ACC112 (cell line): ENCODE data around the gene TGFBR3L.
A peak's percentile ranks its signal among the peaks of the same experiment; 100 is the strongest.

Experiments used
- H2AFZ ChIP-seq: fragments of 200-600 bp; sonication (generic); one replicate; pipeline ENCODE4 v1.6.0; 2017; ENCODE audit warnings: antibody characterized with exemption, low read length; ENCODE audit not compliant: unreplicated experiment
- H3K27ac ChIP-seq: fragments of 200-600 bp; sonication (generic); 2 replicates; pipeline ENCODE4 v1.5.1; 2014; ENCODE audit warnings: low read depth, mild to moderate bottlenecking, antibody characterized with exemption, low read length, moderate library complexity
- H3K27me3 ChIP-seq: fragments of 200-600 bp; sonication (generic); 2 replicates; pipeline ENCODE4 v1.6.1; 2014; ENCODE audit warnings: mild to moderate bottlenecking, antibody characterized with exemption, low read length, moderate library complexity, mixed read lengths; ENCODE audit not compliant: insufficient read depth
- H3K36me3 ChIP-seq: fragments of 200-600 bp; sonication (generic); 2 replicates; pipeline ENCODE4 v1.6.1; 2016; ENCODE audit warnings: mild to moderate bottlenecking, antibody characterized with exemption, low read length, moderate library complexity, mixed read lengths; ENCODE audit not compliant: insufficient read depth
- H3K4me1 ChIP-seq: fragments of 200-600 bp; sonication (generic); one replicate; pipeline ENCODE4 v1.6.1; 2016; ENCODE audit warnings: low read length, mixed read lengths; ENCODE audit not compliant: insufficient read depth, unreplicated experiment, control insufficient read depth
- H3K4me3 ChIP-seq: fragments of 200-600 bp; sonication (generic); 2 replicates; pipeline ENCODE4 v1.5.1; 2014; ENCODE audit warnings: mild to moderate bottlenecking, low read depth, low read length
- H3K79me2 ChIP-seq: fragments of 200-600 bp; sonication (generic); one replicate; pipeline ENCODE4 v1.6.0; 2016; ENCODE audit warnings: low read length; ENCODE audit not compliant: control insufficient read depth, unreplicated experiment, insufficient read depth

The TGFBR3L gene

DNA sequence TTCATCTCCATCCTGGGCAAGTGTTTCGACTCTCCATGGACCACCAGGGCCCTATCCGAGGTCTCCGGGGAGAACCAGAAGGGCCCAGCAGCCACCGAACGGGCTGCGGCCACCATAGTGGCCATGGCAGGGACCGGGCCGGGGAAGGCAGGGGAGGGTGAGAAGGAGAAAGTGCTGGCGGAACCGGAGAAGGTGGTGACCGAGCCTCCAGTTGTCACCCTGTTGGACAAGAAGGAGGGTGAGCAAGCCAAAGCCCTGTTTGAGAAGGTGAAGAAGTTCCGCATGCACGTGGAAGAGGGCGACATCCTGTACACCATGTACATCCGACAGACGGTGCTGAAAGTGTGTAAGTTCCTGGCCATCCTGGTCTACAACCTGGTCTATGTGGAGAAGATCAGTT lies 15.7 kb upstream of the TGFBR3L start:
- no peaks in the 10 kb centered on the region for H3K36me3 ChIP-seq
- no peaks in the 10 kb centered on the region for H3K27me3 ChIP-seq
- H3K79me2 ChIP-seq: peaks cover 8% of the 10 kb centered on the region
- no peak overlapping the region for H3K4me3 ChIP-seq
- no peak overlapping the region for H2AFZ ChIP-seq
- H3K27ac ChIP-seq: no peak overlapping the region
- peaks cover 3% of the 10 kb centered on the region for H3K4me1 ChIP-seq

DNA sequence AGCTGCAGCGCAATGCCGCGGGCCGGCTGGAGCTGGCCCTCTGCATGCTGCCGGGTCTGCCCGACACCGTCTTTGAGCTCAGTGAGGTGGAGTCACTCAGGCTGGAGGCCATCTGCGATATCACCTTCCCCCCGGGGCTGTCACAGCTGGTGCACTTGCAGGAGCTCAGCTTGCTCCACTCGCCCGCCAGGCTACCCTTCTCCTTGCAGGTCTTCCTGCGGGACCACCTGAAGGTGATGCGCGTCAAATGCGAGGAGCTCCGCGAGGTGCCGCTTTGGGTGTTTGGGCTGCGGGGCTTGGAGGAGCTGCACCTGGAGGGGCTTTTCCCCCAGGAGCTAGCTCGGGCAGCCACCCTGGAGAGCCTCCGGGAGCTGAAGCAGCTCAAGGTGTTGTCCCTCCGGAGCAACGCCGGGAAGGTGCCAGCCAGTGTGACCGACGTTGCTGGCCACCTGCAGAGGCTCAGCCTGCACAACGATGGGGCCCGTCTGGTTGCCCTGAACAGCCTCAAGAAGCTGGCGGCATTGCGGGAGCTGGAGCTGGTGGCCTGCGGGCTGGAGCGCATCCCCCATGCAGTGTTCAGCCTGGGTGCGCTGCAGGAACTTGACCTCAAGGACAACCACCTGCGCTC lies 14.8 kb upstream of the TGFBR3L start:
- peaks cover 16% of the 10 kb centered on the region for H3K79me2 ChIP-seq
- peaks cover 7% of the 10 kb centered on the region for H3K4me1 ChIP-seq
- no peak overlapping the region for H3K4me3 ChIP-seq
- no peaks in the 10 kb centered on the region for H3K36me3 ChIP-seq
- H2AFZ ChIP-seq: no peak overlapping the region
- no peaks in the 10 kb centered on the region for H3K27me3 ChIP-seq
- H3K27ac ChIP-seq: no peak overlapping the region

DNA sequence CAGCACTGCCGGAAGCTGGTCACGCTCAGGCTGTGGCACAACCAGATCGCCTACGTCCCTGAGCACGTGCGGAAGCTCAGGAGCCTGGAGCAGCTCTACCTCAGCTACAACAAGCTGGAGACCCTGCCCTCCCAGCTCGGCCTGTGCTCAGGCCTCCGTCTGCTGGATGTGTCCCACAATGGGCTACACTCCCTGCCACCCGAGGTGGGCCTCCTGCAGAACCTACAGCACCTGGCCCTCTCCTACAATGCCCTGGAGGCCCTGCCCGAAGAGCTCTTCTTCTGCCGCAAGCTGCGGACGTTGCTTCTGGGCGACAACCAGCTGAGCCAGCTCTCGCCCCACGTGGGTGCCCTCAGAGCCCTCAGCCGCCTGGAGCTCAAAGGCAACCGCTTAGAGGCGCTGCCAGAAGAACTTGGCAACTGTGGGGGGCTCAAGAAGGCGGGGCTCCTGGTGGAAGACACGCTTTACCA lies 14.2 kb upstream of the TGFBR3L start:
- peaks cover 22% of the 10 kb centered on the region for H3K79me2 ChIP-seq
- no peaks in the 10 kb centered on the region for H3K36me3 ChIP-seq
- H2AFZ ChIP-seq: no peak overlapping the region
- no peak overlapping the region for H3K4me3 ChIP-seq
- H3K4me1 ChIP-seq: peaks cover 12% of the 10 kb centered on the region
- H3K27me3 ChIP-seq: no peaks in the 10 kb centered on the region
- H3K27ac ChIP-seq: no peak overlapping the region

DNA sequence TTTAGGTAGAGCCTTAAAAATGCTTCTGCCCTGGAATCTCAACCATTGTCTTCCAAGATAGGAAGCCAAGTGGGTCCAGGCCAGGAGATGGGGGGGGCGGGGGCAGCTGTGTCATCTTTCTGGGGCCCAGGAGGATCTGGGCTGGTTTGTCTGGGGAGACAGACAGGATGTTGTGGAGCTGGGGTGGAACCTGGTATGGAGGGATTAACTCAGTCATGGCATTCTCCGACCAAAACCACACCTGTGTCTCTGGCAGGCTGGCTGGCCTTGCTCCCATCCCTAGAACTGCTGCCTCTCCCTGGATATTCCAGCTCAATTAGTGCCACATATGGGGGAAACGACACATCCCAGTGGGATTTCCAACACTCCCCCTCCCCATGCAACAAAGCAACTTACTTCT lies 13.7 kb upstream of the TGFBR3L start:
- no peaks in the 10 kb centered on the region for H3K36me3 ChIP-seq
- no peak overlapping the region for H3K27ac ChIP-seq

DNA sequence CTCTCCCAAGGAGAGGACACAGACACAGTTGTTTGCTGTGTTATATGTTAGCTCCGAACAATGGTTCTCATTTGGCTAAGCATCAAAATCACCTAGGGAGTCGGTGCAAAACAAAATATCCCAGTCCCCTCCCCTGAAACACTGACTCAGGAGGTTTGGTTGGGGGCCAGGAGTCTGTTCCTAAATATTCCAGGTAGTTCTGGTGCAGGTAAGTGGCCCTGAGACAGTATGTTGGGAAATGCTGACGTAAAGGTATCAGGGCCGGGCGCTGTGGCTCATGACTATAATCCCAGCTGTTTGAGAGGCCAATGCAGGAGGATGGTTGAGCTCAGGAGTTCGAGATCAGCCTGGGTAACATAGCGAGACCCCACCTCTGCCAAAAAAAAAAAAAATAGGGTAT lies 13.3 kb upstream of the TGFBR3L start:
- no peaks in the 10 kb centered on the region for H3K27me3 ChIP-seq
- peaks cover 12% of the 10 kb centered on the region for H3K4me1 ChIP-seq
- H3K79me2 ChIP-seq: peaks cover 29% of the 10 kb centered on the region
- H3K27ac ChIP-seq: no peak overlapping the region
- H3K4me3 ChIP-seq: no peak overlapping the region
- no peaks in the 10 kb centered on the region for H3K36me3 ChIP-seq
- no peak overlapping the region for H2AFZ ChIP-seq

More for the DNA sequence above, 13.7 kb upstream of the TGFBR3L start:
- Histone ChIP-seq H3K79me2 (peaks cover 26% of the 10 kb centered on the region), H3K27me3 (no peaks in the 10 kb centered on the region), H3K4me1 (peaks cover 12% of the 10 kb centered on the region), H3K4me3 (no peak overlapping the region), H2AFZ (no peak overlapping the region)

DNA sequence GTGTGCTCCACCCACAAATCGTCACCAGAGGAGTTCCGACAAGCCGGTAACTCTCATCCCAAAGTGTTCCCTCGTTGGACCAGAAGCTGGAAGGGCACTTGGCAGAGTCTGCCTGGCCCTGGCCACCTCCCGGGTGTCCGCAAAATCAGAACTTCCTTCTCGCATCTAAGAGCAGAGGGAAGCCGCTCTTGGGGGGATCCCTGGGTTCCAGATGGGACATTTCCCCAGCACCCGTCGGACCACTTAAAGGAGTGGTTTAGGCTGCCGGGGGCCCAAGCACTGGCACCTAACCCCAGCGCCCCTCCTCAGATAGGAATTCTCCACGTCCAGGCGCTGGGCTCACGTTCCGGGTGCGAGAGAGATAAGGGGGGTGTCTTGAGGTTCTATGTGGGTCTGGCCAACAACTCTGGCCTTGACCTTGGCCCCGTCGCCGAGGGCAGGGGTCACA lies 11.8 kb upstream of the TGFBR3L start:
- H3K27ac ChIP-seq: no peak overlapping the region
- H3K36me3 ChIP-seq: no peaks in the 10 kb centered on the region
- H2AFZ ChIP-seq: no peak overlapping the region
- peaks cover 29% of the 10 kb centered on the region for H3K79me2 ChIP-seq
- H3K4me1 ChIP-seq: peaks cover 12% of the 10 kb centered on the region
- no peaks in the 10 kb centered on the region for H3K27me3 ChIP-seq
- peak overlapping the region; percentile 85 for H3K4me3 ChIP-seq

DNA sequence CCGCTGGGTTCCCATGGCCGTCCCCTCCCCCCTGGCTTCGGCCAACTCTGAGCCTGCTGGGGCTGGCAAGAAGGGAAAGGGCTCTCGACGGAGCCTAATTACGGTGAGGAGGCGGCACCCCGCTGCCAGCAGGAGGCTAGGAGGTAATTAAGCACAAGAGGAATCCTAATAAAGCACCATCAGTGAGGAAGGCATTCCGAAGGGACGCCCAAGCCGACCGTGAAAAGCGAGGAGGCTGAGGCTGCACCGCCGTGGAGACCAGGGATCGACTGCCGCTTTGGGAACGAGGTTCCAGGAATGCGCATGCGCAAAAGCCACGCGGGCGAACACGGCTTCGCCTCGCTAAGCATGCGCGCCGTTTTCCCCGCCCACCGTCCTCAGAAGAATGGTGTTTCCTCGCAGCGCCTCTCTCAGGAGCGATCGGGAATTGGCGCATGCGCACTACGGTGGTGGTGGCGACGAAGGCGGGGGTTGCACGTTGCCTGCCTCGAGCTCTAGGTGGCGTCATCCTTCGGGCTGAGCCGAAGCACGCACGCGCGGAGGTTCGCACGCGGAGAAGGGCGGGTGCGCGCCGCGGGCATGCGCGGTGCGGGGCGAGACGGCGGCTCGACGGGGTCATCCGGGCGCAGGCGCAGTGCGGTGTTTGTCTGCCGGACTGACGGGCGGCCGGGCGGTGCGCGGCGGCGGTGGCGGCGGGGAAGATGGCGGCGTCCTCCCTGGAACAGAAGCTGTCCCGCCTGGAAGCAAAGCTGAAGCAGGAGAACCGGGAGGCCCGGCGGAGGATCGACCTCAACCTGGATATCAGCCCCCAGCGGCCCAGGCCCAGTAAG lies 11.2 kb upstream of the TGFBR3L start, which contains the start of gene MAP2K7:
TSS of gene MAP2K7 (plus strand) at position 634 of the 830 bp plus-strand sequence. CDS start at position 702, 68 bp downstream.
- Histone ChIP-seq H2AFZ (no peak within 1 kb of the TSS), H3K36me3 (no peaks in the 10 kb centered on the region), H3K4me3 (peak within 1 kb of the TSS; percentile 94), H3K27me3 (no peaks in the 10 kb centered on the region), H3K79me2 (peaks cover 29% of the 10 kb centered on the region), H3K27ac (peak within 1 kb of the TSS; percentile 16; the same call in 1 of the 2 replicates), H3K4me1 (peaks cover 12% of the 10 kb centered on the region)

DNA sequence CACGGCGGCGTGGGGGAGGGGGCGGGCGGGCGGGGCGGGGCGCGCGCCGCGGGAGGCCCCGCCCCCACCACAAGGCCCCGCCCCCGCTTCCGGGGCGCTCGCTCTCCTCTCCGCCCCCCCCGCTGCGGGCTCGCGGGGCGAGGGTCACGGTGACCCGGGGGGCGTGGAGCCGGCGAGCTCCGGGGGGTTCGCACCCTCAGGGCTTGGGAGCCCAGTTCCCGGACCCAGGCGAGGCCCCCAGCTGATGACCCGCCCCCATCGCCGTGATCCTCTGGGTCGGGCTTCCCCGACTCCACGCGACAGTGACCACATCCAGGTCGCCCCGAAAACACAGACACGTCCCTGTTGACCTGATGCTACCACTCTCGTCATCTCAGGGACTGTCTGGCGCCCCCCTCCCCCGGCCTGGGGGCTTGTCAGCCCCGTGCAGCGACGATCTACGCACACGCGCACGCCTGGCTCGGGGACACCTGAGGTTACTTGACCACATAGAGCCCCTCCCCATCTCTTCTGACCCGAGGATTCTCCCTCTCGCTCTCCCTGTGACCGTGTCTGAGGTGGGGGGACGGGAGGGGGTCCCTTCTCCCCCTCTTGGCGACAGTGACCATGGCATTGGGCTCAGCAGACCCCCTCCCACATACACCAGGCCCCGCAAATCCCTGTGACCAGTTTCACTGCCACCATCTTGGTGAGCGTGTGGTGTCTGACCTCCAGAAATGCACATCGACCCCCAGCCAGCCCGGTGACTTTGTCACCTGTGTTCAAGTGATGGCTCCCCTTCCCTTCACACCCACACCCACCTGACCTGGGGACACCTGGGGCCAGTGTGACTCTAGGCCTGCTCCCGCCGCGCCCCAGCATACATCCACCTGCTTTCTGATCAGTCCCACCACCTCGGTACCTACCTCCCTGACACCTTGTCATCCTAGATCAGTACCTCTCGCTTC lies 10.3 kb upstream of the TGFBR3L start:
- no peaks in the 10 kb centered on the region for H3K36me3 ChIP-seq
- peaks cover 29% of the 10 kb centered on the region for H3K79me2 ChIP-seq
- H3K27me3 ChIP-seq: no peaks in the 10 kb centered on the region
- peaks cover 12% of the 10 kb centered on the region for H3K4me1 ChIP-seq
- no peak overlapping the region for H2AFZ ChIP-seq
- H3K4me3 ChIP-seq: peak overlapping the region; percentile 94
- H3K27ac ChIP-seq: peak overlapping the region; percentile 16; the same call in 1 of the 2 replicates

DNA sequence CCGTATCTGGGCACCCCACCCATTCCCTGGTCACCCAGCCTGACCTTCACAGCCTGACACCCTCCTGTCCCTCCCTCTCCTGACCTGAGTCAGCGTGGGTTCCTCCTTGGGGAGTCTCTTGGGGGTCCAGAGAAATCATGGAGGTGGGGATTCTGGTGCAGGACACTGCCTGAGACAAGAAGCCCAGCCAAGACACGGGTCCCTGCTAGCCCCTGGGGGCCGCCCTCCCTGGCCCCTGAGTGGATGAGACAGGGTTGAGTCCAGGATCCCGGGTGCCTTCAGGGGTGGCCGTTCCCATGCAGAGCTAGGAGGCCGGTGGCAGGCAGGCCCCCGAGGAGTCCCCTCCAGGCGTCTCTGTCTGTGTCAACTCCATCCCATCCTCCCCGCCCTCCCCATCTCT lies 9.4 kb upstream of the TGFBR3L start:
- H3K79me2 ChIP-seq: peaks cover 29% of the 10 kb centered on the region
- H3K4me1 ChIP-seq: peaks cover 12% of the 10 kb centered on the region
- H3K4me3 ChIP-seq: peak overlapping the region; percentile 94; the same call in 1 of the 2 replicates
- no peaks in the 10 kb centered on the region for H3K27me3 ChIP-seq
- H3K36me3 ChIP-seq: no peaks in the 10 kb centered on the region
- no peak overlapping the region for H2AFZ ChIP-seq
- H3K27ac ChIP-seq: no peak overlapping the region

DNA sequence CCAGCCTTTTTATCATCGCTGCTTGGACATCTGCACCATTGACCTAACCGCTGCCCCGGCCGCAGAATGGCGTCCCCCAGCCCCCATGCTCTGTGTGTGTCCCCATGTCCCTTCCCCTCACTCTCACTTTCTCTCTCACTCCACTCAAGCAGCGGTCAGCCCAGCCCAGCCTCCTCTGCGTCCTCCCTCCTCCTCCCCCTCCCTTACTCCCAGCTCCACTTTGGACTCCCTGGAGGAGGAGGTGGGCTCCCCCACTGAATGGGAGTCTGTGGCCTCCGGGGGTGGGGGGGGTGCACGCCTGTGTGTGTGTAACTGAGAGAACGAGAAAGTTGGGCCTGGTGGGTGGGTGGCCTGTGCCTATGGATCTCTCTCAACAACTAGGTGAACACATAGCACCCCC lies 8.8 kb upstream of the TGFBR3L start:
- peaks cover 29% of the 10 kb centered on the region for H3K79me2 ChIP-seq
- H3K27me3 ChIP-seq: no peaks in the 10 kb centered on the region
- peaks cover 12% of the 10 kb centered on the region for H3K4me1 ChIP-seq
- H2AFZ ChIP-seq: no peak overlapping the region
- no peaks in the 10 kb centered on the region for H3K36me3 ChIP-seq
- no peak overlapping the region for H3K27ac ChIP-seq
- H3K4me3 ChIP-seq: no peak overlapping the region; the same call in 1 of the 2 replicates
